Effector memory CD4-positive, alpha-beta T cell (primary cell): Measurements from ENCODE around the gene QSOX1.
"Not testable (repeated sequence)": the region's sequence is repeated elsewhere in the genome, so short reads cannot be mapped to it uniquely, and the experiment has no call there.

Source experiments
- DNase-seq, 3 donors: peaks; one replicate each; pipeline ENCODE4 v3.0.0-alpha.2; 2020
- H3K27ac ChIP-seq: 2 replicates; pipeline ENCODE4 v1.7.0; 2013; ENCODE audit warnings: mild to moderate bottlenecking, low read length, moderate library complexity; ENCODE audit not compliant: insufficient read depth, poor library complexity, severe bottlenecking
- H3K27me3 ChIP-seq: replicated peaks from 2 replicates; pipeline ENCODE4 v1.7.0; 2013; ENCODE audit warnings: mild to moderate bottlenecking, low read length; ENCODE audit not compliant: insufficient read depth, control insufficient read depth, poor library complexity, severe bottlenecking
- H3K36me3 ChIP-seq: 2 replicates; pipeline ENCODE4 v1.7.0; 2013; ENCODE audit warnings: mild to moderate bottlenecking, low read length, moderate library complexity; ENCODE audit not compliant: control insufficient read depth, insufficient read depth
- H3K4me1 ChIP-seq: 2 replicates; pipeline ENCODE4 v1.7.0; 2013; ENCODE audit warnings: low read length, mild to moderate bottlenecking; ENCODE audit not compliant: control insufficient read depth, insufficient read depth, poor library complexity, severe bottlenecking
- H3K4me3 ChIP-seq: 2 replicates; pipeline ENCODE4 v1.7.0; 2013; ENCODE audit warnings: low read length, low read depth, mild to moderate bottlenecking; ENCODE audit not compliant: insufficient read depth, poor library complexity, severe bottlenecking
- H3K9me3 ChIP-seq: 2 replicates; pipeline ENCODE4 v1.7.0; 2013; ENCODE audit warnings: mild to moderate bottlenecking, low read length, moderate library complexity; ENCODE audit not compliant: control insufficient read depth

Gene QSOX1

GRCh38 chr1:180194546-180195207 lies 40.0 kb downstream of the QSOX1 start:
- Histone ChIP-seq H3K36me3 (peaks cover 25% of the 10 kb centered on the region), H3K4me1 (no peaks in the 10 kb centered on the region), H3K27me3 (no peaks in the 10 kb centered on the region)

DNA sequence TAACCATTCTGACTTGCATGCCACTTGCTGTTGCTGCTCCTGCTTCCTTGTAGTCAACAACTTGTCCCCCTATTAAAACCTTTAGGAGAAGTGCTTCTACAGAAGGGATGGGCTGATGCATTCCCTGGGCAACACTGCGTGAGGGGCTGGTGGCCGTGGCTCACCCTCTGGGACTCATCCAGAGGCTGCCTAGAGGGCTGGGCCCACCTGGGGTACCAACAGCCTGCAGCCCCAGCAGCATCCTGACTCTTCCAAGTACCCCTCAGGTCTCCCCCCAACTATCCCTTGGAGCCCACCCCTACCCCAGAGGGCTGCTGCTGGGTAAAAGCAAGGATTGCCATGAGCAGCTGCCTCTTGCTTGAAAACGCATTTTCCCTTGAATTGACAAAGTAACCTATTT lies 40.7 kb downstream of the QSOX1 start:
- H3K36me3 ChIP-seq, result peaks cover 19% of the 10 kb centered on the region
- H3K27ac ChIP-seq, result no peak overlapping the region
- no peaks in the 10 kb centered on the region for H3K27me3 ChIP-seq
- no peak for DNase-seq
- H3K9me3 ChIP-seq, result no peaks in the 10 kb centered on the region
- H3K4me3 ChIP-seq, result no peak overlapping the region
- no peaks in the 10 kb centered on the region for H3K4me1 ChIP-seq

More at GRCh38 chr1:180194546-180195207, 40.0 kb downstream of the QSOX1 start:
- no peak for DNase-seq
- no peak overlapping the region for H3K27ac ChIP-seq
- H3K4me3 ChIP-seq, result no peak overlapping the region
- H3K9me3 ChIP-seq, result no peaks in the 10 kb centered on the region

DNA sequence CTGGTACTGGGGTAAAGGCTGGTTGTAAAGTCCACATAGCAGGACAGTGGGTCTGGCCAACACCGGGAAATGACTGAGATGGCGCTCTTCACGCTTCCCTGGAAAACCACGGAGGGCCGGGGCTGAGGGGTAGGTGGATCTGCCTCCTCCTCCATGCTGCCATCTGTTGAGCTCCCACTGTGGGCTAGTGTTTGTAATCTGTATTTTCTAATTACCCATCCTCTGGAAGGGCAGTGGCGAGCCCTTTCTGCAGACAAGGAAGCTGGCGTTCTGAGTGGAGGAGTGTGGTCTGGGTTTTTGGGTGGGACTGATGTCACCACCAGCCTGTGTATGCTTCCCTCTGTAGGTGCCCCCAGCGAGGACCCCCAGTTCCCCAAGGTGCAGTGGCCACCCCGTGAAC lies 41.2 kb downstream of the QSOX1 start:
- Histone ChIP-seq H3K36me3 (peaks cover 17% of the 10 kb centered on the region), H3K4me1 (no peaks in the 10 kb centered on the region), H3K9me3 (no peaks in the 10 kb centered on the region), H3K27ac (no peak overlapping the region), H3K4me3 (no peak overlapping the region), H3K27me3 (no peaks in the 10 kb centered on the region)
- no peak for DNase-seq

DNA sequence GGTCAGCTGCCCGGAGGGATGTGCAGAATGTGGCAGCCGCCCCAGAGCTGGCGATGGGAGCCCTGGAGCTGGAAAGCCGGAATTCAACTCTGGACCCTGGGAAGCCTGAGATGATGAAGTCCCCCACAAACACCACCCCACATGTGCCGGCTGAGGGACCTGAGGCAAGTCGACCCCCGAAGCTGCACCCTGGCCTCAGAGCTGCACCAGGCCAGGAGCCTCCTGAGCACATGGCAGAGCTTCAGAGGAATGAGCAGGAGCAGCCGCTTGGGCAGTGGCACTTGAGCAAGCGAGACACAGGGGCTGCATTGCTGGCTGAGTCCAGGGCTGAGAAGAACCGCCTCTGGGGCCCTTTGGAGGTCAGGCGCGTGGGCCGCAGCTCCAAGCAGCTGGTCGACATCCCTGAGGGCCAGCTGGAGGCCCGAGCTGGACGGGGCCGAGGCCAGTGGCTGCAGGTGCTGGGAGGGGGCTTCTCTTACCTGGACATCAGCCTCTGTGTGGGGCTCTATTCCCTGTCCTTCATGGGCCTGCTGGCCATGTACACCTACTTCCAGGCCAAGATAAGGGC lies 41.9 kb downstream of the QSOX1 start:
- Histone ChIP-seq H3K4me1 (no peaks in the 10 kb centered on the region), H3K9me3 (no peaks in the 10 kb centered on the region), H3K36me3 (peaks cover 17% of the 10 kb centered on the region), H3K27ac (no peak overlapping the region), H3K4me3 (no peak overlapping the region), H3K27me3 (no peaks in the 10 kb centered on the region)
- DNase-seq, result no peak

- Histone ChIP-seq H3K4me1 (no peaks in the 10 kb centered on the region), H3K36me3 (peaks cover 17% of the 10 kb centered on the region)
Measured at GRCh38 chr1:180197231-180197630, 42.6 kb downstream of the QSOX1 start.

GRCh38 chr1:180198196-180198595 lies 43.5 kb downstream of the QSOX1 start:
- Histone ChIP-seq H3K4me1 (no peaks in the 10 kb centered on the region), H3K4me3 (no peak overlapping the region), H3K27ac (no peak overlapping the region), H3K9me3 (no peaks in the 10 kb centered on the region), H3K27me3 (no peaks in the 10 kb centered on the region), H3K36me3 (peaks cover 17% of the 10 kb centered on the region)
- no peak for DNase-seq

More at GRCh38 chr1:180197231-180197630, 42.6 kb downstream of the QSOX1 start:
- Histone ChIP-seq H3K9me3 (no peaks in the 10 kb centered on the region), H3K27ac (no peak overlapping the region), H3K4me3 (no peak overlapping the region), H3K27me3 (no peaks in the 10 kb centered on the region)
- DNase-seq, result no peak

- Histone ChIP-seq H3K27me3 (no peaks in the 10 kb centered on the region), H3K9me3 (no peaks in the 10 kb centered on the region), H3K36me3 (peaks cover 17% of the 10 kb centered on the region), H3K4me1 (no peaks in the 10 kb centered on the region), H3K27ac (no peak overlapping the region), H3K4me3 (no peak overlapping the region)
- no peak for DNase-seq
Measured at GRCh38 chr1:180198611-180199010, 43.9 kb downstream of the QSOX1 start.

DNA sequence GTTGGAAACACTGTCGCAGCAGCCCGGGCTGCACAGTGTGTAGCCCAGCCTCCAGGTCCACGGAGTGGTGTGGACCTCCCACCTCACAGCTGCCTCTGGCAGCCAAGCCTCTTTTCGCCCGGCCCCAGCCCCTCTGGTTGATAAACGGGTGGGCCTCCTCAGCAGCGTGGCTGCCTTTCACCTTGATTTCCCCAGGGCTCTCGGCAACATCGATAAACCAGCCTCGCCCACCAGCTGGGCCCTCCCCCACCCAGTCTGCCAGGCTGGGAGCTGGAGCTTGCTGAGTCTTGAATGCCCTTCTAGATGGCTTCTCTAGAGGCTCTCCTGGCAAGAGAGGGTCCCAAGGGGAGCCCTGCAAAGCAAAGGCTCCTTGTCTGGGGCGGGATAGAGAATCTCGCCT lies 44.3 kb downstream of the QSOX1 start:
- H3K4me3 ChIP-seq, result no peak overlapping the region
- no peaks in the 10 kb centered on the region for H3K4me1 ChIP-seq
- no peak for DNase-seq
- peaks cover 17% of the 10 kb centered on the region for H3K36me3 ChIP-seq
- no peaks in the 10 kb centered on the region for H3K27me3 ChIP-seq
- no peaks in the 10 kb centered on the region for H3K9me3 ChIP-seq
- no peak overlapping the region for H3K27ac ChIP-seq

DNA sequence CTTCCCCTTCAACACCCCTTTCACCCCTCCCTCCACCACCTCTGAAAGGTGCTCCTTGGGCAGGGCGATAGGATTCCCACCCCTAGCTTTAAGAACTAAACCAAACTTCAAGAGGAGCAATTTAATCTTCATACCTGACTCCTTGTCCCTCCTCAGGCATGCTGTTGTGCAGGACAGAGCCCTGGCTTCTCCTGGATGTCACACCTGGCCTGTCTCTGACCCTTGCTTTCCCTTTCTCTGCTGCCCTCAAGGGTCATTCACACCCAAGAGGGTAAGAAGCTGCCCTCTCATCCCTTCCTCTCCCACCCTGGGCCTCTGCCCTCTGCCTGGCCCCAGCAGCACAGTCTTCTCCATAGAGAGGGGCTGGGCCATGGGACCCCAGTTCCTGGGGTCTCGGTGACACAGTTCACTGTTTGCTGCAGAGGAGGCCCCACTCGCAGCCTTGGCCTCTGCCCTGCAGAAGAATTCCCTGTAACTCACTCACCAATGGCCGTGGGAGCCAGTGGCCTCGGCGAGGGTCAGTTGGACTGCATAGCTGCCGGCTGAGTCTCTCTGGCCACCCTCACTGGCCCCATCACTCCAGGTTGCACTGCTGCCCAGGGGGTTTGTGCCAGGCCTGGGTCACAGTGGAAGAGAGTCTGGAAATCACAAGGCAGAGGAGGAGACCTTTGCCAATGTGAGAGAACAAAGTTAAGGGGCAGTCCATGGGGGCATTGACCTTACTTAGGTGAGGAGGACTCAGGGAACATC lies 47.0 kb downstream of the QSOX1 start:
- no peaks in the 10 kb centered on the region for H3K4me1 ChIP-seq
- H3K27ac ChIP-seq, result no peak overlapping the region
- peaks cover 6% of the 10 kb centered on the region for H3K36me3 ChIP-seq
- no peaks in the 10 kb centered on the region for H3K9me3 ChIP-seq
- DNase-seq, result no peak
- no peaks in the 10 kb centered on the region for H3K27me3 ChIP-seq
- no peak overlapping the region for H3K4me3 ChIP-seq

DNA sequence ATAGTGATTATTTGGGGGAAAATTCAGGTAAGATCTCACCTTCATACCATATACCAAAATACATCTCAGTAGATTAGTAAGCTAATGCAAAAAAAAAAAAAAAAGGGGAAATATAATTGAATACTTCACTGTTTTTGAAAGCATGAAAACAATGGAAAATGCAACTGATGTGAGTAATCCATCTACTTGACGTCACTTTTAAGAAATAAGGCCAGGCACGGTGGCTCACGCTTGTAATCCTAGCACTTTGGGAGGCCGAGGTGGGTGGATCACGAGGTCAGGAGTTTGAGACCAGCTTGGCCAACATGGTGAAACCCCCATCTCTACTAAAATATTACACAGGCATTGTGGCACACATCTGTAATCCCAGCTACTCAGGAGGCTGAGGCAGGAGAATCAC lies 47.9 kb downstream of the QSOX1 start:
- not testable (repeated sequence) for H3K4me3 ChIP-seq, H3K9me3 ChIP-seq, H3K27ac ChIP-seq, DNase-seq, H3K27me3 ChIP-seq, H3K4me1 ChIP-seq, H3K36me3 ChIP-seq
